Measurements from ENCODE around the gene COL4A2.

GRCh38 chr13:110448677-110449076 is 141.6 kb downstream of the COL4A2 start:
- TF ChIP-seq POLR2A (IDR thresholded peaks at IDR 0.05) (no peak), CTCF (IDR thresholded peaks at IDR 0.05) (no peak)
